ENCODE measurements around the gene ZNF786.
"Not testable (repeated sequence)": the region's sequence is repeated elsewhere in the genome, so short reads cannot be mapped to it uniquely, and the experiment has no call there.

The ZNF786 gene

DNA sequence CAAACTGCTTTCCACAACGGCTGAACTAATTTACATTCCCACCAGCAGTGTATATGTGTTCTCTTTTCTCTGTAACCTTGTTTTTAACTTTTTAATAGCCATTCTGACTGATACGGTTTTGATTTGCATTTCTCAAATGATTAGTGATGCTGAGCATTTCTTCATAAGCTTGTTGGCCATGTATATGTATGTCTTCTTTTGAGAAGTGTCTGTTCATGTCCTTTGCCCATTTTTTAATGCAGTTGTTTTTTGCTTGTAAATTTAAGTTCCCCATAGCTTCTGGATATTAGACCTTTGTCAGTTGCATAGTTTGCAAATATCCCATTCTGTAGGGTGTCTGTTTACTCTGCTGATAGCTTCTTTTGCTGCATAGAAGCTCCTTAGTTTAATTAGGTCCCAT, 6.1 kb downstream of the ZNF786 start:
- no peak for DNase-seq (ENCODE audit: low read depth in 2 of 2)

DNA sequence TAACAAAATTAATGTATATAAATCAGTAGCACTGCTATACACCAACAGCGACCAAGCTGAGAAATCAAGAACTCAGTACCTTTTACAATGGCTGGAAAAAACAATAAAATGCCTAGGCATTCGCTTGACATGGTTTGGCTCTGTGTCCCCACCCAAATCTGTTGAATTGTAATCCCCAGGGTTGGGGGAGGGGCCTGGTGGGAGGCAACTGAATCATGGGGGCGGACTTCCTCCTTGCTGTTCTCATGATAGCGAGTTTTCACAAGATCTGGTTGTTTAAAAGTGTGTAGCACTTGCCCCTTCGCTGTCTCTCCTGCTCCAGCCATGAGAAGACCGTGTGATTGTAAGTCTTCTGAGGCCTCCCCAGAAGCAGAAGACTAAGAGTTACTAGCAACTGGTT, 8.6 kb downstream of the ZNF786 start:
- DNase-seq (ENCODE audit: low read depth in 2 of 2), result no peak

DNA sequence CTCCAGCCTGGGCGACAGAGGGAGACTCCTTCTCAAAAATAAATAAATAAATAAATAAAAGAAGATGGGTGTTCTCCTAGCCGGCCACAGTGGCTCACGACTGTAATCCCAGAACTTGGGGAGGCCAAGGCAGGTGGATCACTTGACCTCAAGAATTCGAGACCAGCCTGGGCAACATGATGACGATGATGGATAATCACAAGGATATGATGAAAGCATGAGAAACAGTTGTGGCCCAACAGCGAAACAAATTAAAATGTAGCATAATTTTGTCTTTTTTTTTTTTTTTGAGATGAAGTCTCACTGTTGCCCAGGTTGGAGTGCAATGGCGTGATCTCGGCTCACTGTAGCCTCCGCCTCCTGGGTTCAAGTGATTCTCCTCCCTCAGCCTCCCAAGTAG, 12.9 kb downstream of the ZNF786 start:
- DNase-seq (ENCODE audit: low read depth in 2 of 2), result no peak

DNA sequence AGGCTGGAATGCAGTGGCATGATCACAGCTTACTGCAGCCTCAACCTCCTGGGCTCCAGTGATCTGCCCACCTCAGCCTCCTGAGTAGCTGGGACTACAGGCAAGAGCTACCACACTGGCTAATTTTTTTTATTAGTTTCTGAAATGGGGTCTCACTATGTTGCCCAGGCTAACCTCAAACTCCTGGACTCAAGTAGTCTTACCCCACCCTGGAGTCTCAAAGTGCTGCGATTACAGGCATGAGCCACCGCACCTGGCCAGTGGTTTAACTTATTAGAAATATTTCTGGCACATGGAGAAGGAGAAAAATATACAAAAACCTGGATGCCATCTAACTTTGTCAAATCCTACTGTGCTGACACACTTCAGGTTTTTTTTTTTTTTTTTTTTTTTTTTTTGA, 15.2 kb downstream of the ZNF786 start:
- DNase-seq (ENCODE audit: low read depth in 2 of 2), result no peak

DNA sequence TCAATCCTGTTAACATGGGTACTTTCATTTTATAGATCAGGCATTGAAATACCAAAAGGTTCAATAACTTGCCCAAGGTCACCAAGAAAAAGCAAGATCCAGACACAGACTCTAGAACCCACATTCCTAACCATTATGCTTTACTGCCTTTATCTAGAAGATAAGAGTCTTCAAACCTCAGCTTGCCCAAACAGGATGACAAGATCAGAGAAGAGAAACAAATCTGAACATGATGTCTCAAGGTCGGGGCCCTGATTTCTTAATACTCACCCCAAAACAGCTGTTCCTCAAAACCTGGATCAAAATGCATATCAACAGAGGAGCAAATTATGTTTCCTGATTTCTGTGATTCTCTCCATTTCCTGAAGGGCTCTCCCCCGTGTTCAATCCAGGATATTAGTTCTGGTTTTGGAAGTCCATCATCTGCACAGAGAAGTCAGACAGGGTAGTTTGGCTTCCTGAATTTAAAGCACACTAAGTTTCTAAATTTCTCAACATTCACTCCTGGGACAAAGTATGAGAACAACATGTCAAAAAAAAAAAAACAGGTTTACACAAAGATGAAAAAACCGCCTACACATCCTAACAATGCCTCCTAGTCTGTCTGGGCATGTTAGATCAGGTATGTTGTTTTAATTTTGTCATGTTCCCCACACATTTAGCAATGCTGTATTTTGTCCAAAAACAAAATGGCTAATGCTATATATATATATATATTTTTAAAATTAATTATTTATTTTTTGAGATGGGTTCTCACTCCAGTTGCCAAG, 16.2 kb downstream of the ZNF786 start:
- DNase-seq (ENCODE audit: low read depth in 2 of 2), result no peak

DNA sequence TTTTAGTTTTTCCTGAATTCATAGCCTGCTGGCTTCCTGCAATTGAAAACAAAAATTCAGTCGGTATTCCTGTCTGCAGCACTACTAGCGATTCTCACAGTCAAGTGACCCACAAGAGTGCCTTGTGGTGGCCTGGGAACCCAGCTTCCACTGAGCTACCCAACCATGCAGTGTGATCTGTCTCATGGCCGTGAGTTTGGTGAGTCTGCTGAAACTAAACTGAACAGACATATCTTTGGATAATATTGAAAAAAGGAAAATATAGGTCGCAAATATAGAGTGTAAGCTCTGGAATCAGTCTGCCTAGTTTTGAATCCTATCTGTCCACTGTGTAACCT, 18.1 kb downstream of the ZNF786 start:
- DNase-seq (ENCODE audit: low read depth in 2 of 2), result no peak

DNA sequence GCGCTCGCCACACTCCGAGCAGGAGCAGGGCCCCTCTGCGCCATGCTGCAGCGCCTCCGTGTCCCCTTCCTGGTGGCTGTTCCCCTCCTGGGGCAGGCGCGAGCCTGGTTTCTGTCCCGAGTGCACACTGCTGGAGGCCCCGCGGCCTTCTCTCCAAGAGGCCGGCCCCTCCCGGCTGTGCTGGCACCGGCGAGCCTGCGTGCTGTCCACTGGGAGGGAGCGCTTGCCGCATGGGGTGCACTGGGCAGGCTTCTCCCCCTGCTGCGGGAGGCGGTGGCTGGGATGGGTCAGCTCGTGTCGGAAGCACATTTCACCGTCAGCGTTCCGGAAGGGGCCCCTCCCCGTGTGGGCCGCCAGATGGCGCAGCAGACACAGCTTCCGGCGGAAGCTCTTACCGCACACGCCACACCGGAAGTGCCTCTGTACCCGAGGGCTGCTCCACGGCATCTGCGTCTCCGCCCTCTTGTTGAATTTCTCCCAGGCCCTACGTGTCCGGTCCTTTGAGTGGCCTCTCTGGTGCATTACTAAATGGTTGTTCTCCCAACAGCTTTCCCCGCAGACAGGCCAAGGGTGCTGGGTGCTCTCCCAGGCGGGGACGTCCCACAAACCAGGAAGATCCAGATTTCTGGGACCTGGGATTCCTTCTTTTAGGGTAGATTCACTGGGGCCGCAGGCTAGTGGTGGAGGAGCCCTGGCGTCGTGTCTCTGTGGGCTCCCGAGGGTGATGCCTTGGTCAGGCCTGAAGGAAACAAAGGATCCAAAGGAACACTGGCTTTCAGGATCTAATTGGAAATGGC, 18.7 kb downstream of the ZNF786 start:
- peak; percentile 17 to 33 for DNase-seq (ENCODE audit: low read depth in 2 of 2)

DNA sequence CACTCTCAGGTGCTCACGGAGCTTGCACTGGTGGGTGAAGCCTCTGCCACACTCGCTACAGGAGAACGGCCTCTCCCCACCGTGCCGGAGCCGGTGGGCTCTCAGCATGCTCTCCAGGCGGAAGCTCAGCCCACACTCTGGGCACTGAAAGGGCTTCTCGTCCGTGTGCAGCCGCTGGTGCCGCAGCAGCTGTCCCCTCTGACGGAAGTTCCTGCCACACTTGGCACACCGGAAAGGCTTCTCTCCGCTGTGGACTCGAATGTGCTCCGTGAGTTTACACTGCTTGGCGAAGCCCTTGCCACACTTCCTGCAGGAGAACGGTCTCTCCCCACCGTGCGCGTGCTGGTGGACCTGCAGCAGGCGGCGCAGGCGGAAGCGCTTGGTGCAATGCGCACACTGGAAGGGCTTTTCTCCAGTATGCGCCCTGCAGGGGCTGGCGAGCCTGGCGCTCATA, 19.3 kb downstream of the ZNF786 start:
- no peak for DNase-seq (ENCODE audit: low read depth in 2 of 2)

DNA sequence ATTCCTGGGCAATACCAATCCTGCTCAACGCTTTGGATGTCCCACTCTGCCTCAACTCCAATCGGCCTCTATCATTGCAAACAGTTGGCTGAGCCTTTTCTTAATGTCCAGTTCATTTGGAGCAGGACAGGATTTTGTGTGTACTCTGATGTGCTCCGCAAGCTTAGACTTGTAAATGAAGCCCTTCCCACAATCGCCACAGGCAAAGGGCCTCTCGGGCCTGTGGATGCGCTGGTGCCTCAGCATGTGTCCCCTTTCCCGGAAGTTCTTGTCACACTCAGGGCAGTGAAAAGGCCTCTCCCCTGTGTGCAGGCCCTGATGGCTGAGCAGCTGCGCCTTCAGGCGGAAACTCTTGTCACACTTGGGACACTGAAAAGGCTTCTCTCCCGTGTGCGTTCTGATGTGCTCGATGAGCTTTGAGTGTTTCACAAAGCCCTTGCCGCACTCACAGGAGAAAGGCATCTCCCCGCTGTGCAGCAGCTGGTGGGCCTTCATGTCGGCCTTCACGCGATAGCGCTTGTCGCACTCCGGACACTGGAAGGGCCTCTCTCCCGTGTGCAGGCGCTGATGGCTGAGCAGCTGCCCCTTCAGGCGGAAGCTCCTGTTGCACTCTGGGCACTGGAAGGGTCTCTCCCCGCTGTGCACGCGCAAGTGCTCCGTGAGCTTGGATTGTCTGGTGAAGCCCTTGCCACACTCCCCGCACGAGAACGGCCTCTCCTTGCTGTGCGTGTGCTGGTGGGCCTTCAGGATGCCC, 20.0 kb downstream of the ZNF786 start:
- DNase-seq (ENCODE audit: low read depth in 2 of 2), result no peak

DNA sequence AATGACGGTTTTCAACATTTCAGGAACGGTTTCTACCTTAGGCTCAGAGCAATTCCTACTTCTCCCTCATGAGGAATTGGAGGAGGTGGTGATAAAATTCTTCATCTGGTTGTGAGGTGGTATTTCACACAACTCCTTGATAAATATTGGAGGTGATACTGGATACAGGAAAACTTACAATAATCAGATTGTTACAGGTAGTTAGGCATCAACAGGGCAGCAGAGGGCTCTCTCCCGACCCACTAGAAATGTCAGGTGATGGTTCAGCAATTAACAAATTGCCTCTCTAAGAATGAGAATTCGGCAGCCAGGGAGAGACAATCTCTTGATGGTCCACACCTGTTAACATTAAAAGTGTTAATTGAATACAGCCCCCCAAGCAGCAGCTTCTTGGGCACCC, 22.6 kb downstream of the ZNF786 start:
- no peak for DNase-seq (ENCODE audit: low read depth in 2 of 2)

DNA sequence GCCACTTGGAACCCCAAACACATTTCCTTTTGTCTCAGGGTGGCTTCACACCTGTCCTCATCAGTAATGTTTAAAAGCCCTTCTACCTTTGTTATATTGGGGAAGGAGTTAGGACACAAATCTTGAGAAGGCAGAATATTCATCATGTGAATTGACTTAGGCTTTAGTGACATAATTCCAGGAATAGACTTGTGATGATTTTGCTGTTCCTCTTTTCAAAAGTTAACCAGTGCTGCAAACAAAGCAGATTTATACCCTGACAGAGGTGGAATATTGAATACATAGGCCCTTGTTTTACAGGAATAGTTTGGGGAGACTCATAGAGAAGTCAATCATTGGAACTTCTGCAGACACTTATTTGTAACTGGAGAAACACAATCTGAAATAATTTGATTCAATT, 27.0 kb downstream of the ZNF786 start:
- no peak for DNase-seq (ENCODE audit: low read depth in 2 of 2)

DNA sequence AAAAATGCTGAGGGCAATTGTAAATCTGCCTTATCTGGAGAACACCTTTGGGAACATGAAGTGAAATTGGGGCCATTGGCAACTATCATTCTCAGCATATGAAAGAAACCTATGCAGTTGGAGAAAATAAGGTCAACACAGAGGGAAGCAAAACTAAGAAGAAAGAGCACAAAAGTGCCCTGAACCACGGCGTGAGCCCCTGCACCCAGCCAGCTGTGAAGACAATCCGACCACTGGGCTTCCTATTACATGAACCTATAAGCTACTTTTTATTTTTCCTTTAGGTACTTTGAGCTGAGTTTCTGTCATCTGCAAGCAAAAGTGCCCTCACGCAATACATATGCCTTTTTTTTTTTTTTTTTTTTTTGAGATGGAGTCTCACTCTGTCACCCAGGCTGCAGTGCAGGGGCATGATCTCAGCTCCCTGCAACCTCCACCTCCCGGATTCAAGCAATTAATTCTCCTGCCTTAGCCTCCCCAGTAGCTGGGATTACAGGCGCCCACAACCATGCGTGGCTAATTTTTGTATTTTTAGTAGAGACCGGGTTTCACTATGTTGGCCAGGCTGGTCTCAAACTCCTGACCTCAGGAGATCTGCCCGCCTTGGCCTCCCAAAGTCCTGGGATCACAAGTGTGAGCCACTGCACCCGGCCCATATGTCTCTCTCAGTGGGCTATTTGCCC, 28.2 kb downstream of the ZNF786 start:
- DNase-seq (ENCODE audit: low read depth in 2 of 2), result not testable (repeated sequence)

DNA sequence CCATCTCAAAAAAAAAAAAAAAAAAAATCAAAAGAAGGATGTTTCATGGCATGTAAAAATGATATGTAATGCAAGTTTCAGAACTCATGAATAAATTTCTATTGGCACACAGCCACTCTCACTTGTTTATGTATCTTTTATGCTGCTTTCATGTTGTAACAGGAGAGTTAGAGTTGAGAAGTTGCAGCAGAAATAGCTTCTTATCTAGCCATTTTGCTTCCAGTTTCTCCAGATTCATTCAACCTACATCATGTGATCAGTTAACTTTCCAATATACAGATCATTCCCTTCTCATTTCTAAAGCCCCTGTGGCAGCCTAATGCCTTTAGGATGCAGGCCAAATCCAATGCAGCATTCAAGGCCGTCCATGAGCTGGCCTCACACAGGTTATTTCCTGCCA, 30.4 kb downstream of the ZNF786 start:
- DNase-seq (ENCODE audit: low read depth in 2 of 2), result no peak

DNA sequence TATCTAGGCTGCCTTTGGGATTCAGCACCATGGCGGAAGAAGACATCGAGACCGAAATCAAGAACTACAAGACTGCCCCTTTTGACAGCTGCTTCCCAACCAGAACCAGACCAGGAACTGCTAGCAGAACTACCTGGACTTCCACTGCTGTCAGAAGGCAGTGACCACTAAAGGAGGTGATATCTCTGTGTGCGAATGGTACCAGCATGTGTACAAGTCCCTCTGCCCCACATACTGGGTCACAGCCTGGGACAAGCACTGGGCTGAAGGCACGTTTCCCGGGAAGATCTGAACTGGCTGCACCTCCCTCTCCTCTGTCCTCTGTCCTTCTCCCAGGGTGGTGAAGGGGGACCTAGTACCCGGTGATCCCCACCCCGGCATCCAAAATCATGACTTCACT, 36.6 kb downstream of the ZNF786 start:
- DNase-seq (ENCODE audit: low read depth in 2 of 2), result no peak

DNA sequence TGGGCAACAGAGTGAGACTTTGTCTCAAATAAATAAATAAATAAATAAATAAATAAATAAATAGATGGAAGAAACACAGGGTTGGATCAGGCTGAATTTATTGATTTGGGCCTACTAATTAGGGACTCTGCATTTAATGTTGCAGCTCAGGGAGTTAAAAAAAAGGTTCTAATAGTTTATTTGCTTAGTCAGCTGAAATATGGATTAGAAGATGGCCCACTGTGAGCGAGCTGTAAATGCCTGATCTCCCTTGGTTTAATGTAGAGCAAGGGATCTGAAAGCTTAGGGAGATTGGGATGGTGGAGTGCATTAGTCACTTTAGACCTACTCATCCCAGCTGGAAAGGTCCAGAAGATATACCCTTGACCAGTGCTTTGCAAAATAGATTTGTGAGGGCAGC, 37.1 kb downstream of the ZNF786 start:
- DNase-seq (ENCODE audit: low read depth in 2 of 2), result no peak

DNA sequence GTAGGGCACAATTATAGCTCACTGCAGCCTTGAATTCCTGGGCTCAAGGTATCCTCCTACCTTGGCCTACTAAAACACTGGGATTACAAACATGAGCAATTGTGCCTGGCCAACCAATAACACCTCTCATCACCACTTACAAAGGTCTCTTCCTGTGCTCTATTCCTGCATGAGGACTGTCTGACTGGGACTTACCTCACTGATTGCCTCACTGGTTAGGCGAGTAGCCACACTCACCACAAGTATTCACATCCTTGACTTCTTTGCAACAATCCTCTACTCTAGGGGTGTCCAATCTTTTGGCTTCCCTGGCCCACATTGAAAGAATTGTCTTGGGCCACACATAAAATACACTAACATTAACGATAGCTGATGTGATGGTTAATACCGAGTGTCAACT, 39.6 kb downstream of the ZNF786 start:
- DNase-seq (ENCODE audit: low read depth in 2 of 2), result no peak

DNA sequence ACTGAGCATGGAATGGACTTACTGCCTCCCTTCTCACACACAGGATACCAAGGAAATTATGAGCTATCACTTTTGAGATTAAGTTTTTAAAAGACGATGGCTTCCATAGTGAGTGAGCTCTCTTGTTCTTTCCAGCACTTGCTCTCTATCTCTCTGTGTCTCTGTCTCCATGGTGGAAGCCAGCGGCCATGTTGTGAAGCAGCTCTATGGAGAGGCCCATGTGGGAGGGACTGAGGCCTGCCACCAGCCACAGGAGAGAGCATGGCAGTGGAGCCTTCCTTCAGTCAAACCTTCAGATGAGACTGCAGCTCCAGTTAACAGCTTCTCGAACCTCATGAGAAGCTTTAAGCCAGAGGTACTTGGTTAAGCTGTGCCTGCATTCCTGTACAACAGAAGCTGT, 41.7 kb downstream of the ZNF786 start:
- no peak for DNase-seq (ENCODE audit: low read depth in 2 of 2)

DNA sequence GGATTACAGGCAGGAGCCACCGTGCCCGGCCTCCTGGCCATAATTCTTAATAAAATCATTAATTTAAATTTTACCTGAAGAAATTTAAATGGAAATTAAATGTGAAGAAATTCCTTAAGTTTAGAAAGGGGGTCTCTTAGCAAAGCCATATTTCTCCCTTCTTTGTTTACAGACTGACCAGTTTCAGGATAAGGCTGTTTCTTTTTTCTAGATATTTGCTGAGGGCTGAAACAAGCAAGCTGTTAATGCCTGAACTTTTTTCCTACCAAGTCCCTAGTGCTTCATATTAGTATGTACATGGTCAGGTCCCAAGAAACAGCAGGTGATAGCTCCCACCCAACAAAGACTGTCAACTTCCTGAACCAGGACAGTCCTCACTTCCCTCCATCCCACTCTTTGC, 44.1 kb downstream of the ZNF786 start:
- no peak for DNase-seq (ENCODE audit: low read depth in 2 of 2)

DNA sequence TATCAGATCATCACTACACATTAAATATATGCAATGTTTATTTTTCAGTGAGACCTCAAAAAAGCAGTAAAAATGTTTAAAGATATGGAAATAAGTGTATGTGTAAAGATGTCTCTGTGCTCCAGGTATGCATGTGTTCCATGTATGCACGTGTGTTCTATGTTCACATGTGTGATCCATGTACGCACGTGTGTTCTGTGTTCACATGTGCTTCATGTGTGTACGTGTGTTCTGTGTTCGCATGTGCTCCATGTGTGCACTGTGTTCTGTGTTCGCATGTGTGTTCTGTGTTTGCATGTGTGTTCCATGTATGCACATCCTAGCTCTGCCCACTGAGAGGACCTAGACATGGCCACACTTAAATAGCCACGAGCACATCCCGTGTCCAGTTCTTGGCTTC, 46.6 kb downstream of the ZNF786 start:
- no peak for DNase-seq (ENCODE audit: low read depth in 2 of 2)

DNA sequence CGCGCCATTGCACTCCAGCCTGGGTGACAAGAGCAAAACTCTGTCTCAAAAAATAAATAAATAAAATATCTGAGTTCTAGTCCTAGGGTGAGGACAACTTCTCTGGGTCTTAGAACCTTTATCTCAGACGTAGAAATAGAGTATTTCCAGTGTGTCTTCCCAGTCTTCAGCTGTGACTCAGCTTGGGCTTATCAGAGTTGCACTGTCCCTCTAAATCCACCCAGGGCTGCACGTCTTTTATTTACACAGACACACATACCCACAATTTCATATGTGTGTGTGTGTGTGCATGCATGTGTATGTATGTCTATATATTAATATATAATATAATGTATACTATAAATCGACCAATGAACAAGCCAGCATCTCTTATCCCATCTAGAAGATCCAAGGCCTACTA, 49.2 kb downstream of the ZNF786 start:
- DNase-seq (ENCODE audit: low read depth in 2 of 2), result no peak

DNA sequence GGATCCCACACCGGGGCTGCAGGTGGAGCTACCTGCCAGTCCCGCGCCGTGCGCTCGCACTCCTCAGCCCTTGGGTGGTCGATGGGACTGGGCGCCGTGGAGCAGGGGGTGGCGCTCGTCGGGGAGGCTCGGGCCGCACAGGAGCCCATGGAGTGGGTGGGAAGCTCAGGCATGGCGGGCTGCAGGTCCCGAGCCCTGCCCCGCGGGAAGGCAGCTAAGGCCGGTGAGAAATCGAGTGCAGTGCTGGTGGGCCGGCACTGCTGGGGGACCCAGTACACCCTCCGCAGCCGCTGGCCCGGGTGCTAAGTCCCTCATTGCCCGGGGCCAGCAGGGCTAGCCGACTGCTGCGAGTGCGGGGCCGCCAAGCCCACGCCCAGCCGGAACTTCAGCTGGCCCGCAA, 51.9 kb downstream of the ZNF786 start:
- DNase-seq (ENCODE audit: low read depth in 2 of 2), result not testable (repeated sequence)

DNA sequence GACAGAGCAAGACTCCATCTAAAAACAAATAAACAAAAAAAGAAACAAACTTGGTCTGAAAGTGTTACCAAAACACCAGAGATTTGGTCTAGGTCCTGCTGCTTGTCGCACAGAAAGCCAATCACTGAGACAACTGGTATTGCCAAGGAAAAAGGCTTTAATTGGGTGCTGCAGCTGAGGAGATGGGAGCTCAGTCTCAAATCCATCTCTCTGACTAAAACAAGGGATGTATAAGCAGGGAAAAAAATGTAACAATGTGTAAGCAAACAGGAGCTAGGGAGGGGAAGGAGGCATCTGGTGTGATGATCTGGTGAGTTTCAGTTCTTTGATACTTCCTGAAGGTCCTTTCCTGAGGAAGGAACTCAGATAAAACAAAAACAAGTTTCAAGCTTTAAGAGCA, 53.8 kb downstream of the ZNF786 start:
- no peak for DNase-seq (ENCODE audit: low read depth in 2 of 2)

All from stimulated activated CD4-positive, alpha-beta T cell treated with anti-CD3 and anti-CD28 coated beads, Interleukin-12 subunit alpha, Interleukin-12 subunit beta, amount 100 ng/mL, for 24 hours (primary cell).